ENCODE data around the gene HOXB5. TPM values are rescaled to one million over a fixed set of nuclear protein-coding genes. Genes with fewer than 3 reads are reported as not detected.

HOXB5 gene
- total RNA-seq, 1 donor from 2014 or later, result 3.9 TPM

GRCh38 chr17:48613862-48614694 is 20.5 kb upstream of the HOXB5 start:
- Histone ChIP-seq H3K4me3 (peak overlapping the region; percentile 64), H3K27ac (no peak overlapping the region), H3K27me3 (ENCODE audit: low read depth) (peaks cover 96% of the 10 kb centered on the region), H3K36me3 (no peaks in the 10 kb centered on the region), H3K4me1 (peaks cover 42% of the 10 kb centered on the region), H3K9me3 (no peaks in the 10 kb centered on the region)
- intact Hi-C loops (cut with DNase I), result no loop called here
- no peak for ATAC-seq
- DNase-seq, result no peak
- no peak for TF ChIP-seq CTCF (IDR thresholded peaks at IDR 0.05)

GRCh38 chr17:48612854-48613691 is 19.5 kb upstream of the HOXB5 start:
- no peak for DNase-seq
- no peak for ATAC-seq
- no peak for TF ChIP-seq CTCF (IDR thresholded peaks at IDR 0.05)
- no peak overlapping the region for H3K27ac ChIP-seq
- no peaks in the 10 kb centered on the region for H3K9me3 ChIP-seq
- peak overlapping the region; percentile 64 for H3K4me3 ChIP-seq
- peaks cover 41% of the 10 kb centered on the region for H3K4me1 ChIP-seq
- no peaks in the 10 kb centered on the region for H3K36me3 ChIP-seq
- intact Hi-C loops (cut with DNase I), result no loop called here
- H3K27me3 ChIP-seq (ENCODE audit: low read depth), result peaks cover 98% of the 10 kb centered on the region

GRCh38 chr17:48612456-48612853 is 18.9 kb upstream of the HOXB5 start:
- no peak overlapping the region for H3K27ac ChIP-seq
- peaks cover 38% of the 10 kb centered on the region for H3K4me1 ChIP-seq
- ATAC-seq (no peak), DNase-seq (no peak)
- intact Hi-C loops (cut with DNase I), result no loop called here
- H3K27me3 ChIP-seq (ENCODE audit: low read depth), result peaks cover 98% of the 10 kb centered on the region
- peak overlapping the region; percentile 64 for H3K4me3 ChIP-seq
- no peaks in the 10 kb centered on the region for H3K36me3 ChIP-seq
- H3K9me3 ChIP-seq, result no peaks in the 10 kb centered on the region
- no peak for TF ChIP-seq CTCF (IDR thresholded peaks at IDR 0.05)

- no peak for ATAC-seq
Measured at GRCh38 chr17:48611681-48612455, 18.3 kb upstream of the HOXB5 start.

More at GRCh38 chr17:48611681-48612455, 18.3 kb upstream of the HOXB5 start:
- no peak for TF ChIP-seq CTCF (IDR thresholded peaks at IDR 0.05)
- Histone ChIP-seq H3K27ac (no peak overlapping the region), H3K36me3 (no peaks in the 10 kb centered on the region), H3K4me3 (peak overlapping the region; percentile 64), H3K9me3 (no peaks in the 10 kb centered on the region), H3K27me3 (ENCODE audit: low read depth) (peaks cover 98% of the 10 kb centered on the region), H3K4me1 (peaks cover 38% of the 10 kb centered on the region)
- intact Hi-C loops (cut with DNase I), result no loop called here
- DNase-seq, result no peak
